ENCODE results near the gene MIPEP. TPM values are rescaled to one million over a fixed set of nuclear protein-coding genes. Genes with fewer than 3 reads are reported as not detected.

Gene MIPEP
- total and polyA plus RNA-seq, 9 of the 15 experiments (the other 6 are each of a cell fraction or from before 2014, with no cell fraction given): 1.7 to 19.3 (median 13.1) TPM

- TF ChIP-seq, protein P1, sequence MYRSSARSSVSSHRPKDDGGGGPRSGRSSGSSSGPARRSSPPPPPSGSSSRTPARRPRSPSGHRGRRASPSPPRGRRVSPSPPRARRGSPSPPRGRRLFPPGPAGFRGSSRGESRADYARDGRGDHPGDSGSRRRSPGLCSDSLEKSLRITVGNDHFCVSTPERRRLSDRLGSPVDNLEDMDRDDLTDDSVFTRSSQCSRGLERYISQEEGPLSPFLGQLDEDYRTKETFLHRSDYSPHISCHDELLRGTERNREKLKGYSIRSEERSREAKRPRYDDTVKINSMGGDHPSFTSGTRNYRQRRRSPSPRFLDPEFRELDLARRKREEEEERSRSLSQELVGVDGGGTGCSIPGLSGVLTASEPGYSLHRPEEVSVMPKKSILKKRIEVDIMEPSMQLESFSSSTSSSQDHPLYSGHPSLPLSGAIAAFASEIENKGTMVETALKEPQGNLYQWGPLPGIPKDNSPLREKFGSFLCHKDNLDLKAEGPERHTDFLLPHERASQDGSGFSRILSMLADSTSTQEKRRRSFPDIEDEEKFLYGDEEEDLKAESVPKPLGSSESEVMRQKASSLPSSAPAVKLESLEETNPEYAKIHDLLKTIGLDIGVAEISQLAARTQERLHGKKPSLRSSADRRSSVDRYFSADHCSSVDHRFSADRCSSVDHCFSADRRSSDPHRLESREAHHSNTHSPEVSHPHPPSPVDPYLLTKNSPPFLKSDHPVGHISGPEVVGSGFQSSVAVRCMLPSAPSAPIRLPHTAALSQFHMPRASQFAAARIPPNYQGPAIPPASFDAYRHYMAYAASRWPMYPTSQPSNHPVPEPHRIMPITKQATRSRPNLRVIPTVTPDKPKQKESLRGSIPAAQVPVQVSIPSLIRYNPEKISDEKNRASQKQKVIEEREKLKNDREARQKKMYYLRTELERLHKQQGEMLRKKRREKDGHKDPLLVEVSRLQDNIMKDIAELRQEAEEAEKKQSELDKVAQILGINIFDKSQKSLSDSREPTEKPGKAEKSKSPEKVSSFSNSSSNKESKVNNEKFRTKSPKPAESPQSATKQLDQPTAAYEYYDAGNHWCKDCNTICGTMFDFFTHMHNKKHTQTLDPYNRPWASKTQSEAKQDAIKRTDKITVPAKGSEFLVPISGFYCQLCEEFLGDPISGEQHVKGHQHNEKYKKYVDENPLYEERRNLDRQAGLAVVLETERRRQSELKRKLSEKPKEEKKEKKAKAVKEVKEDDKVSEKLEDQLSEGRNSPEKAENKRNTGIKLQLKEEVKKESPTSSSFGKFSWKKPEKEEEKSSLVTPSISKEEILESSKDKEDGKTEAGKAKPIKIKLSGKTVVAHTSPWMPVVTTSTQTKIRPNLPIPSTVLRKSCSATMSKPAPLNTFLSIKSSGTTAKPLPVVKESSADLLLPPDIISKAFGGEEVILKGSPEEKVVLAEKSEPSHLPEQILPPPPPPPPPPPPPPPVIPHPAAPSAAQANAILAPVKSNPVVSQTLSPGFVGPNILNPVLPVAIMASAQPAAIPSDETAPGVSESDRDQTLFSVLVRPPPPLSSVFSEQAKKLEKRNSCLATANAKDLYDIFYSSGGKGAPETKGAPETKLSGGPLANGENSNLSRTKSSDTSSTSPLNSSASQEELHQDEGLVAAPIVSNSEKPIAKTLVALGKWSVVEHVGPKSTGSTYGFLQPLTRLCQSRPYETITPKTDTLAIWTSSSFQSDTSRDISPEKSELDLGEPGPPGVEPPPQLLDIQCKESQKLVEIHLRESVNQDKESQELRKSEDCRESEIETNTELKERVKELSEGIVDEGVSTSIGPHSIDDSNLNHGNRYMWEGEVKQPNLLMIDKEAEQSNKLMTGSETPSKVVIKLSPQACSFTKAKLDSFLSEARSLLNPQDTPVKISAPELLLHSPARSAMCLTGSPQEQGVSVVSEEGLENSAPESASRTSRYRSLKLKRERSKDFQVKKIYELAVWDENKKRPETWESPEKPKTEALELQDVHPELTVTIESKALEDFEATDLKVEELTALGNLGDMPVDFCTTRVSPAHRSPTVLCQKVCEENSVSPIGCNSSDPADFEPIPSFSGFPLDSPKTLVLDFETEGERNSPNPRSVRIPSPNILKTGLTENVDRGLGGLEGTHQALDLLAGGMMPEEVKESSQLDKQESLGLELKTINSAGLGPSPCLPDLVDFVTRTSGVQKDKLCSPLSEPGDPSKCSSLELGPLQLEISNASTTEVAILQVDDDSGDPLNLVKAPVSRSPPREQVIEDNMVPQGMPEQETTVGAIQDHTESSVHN (IDR thresholded peaks at IDR 0.05; ENCODE audit: borderline replicate concordance in 1 of 2, low read depth in 1 of 2): no peak
- TF ChIP-seq YBX1 (IDR thresholded peaks at IDR 0.05) (no peak), MCM3 (IDR thresholded peaks at IDR 0.05) (no peak)
Measured at GRCh38 chr13:23918208-23918607, 29.0 kb upstream of the MIPEP start (continued).

Measured in K562 (cell line).